ENCODE data around the gene VTI1A. TPM values are rescaled to one million over a fixed set of nuclear protein-coding genes. Genes with fewer than 3 reads are reported as not detected.

Gene VTI1A
- total and polyA plus RNA-seq, 2 of the 8 experiments (the other 6 are each of a cell fraction or from before 2014, with no cell fraction given) = 6.0 to 20.0 TPM

DNA sequence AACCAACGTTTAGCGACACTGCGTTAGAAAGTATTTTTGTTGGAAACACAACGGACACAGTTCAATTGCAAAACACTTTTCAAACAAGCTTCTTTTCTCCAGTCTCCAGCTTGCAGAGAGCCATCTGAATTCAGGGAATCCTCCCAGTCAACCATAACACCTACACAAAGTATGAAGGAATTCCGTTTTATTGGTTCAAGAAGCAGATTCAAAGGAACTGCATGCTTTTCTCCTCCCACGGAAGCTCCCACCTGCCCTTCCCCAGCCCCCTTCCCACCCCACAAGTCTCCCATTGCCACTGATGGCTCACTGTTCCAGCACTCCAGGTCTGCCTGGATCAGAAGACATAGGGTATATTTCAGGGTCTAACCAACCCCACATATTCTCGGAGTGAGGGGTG is 312.5 kb downstream of the VTI1A start:
- H3K4me2 ChIP-seq (ENCODE audit: insufficient read depth in 1 of 2, low read depth in 2 of 2, low read length in 2 of 2) = no peak overlapping the region
- H4K8ac ChIP-seq (ENCODE audit: extremely low read depth, insufficient read depth, low read length) = no peak overlapping the region
- ChIA-PET POLR2A (ENCODE audit: partially characterized antibody) (interaction anchor here (0.5 kb wide), 1 partner anchor 219 kb away, joined by 4 read pairs; no protein-coding TSS in a partner anchor), CTCF (ENCODE audit: partially characterized antibody) (no interaction called here)
- H3K27me3 ChIP-seq (replicated peaks in 1 of 4; ENCODE audit: control insufficient read depth in 3 of 4, extremely low read depth in 1 of 4, insufficient read depth in 3 of 4, low read length in 3 of 4) = no peaks in the 10 kb centered on the region
- H2BK5ac ChIP-seq (ENCODE audit: low read depth, low read length) = no peak overlapping the region
- no peaks in the 10 kb centered on the region for H3K36me3 ChIP-seq (ENCODE audit: control insufficient read depth in 2 of 4, insufficient read depth in 4 of 4, low read length in 3 of 4)
- no peaks in the 10 kb centered on the region for H3K23me2 ChIP-seq (ENCODE audit: low read depth, low read length)
- no peak overlapping the region for H3K27ac ChIP-seq (ENCODE audit: low read depth, low read length)
- WGBS, 2 experiments (ENCODE audit: extremely low coverage in 1 of 2, insufficient coverage in 1 of 2, insufficient read length in 1 of 2, insufficient replicate concordance in 2 of 2, low coverage in 1 of 2, low lambda C conversion rate in 2 of 2, missing lambda C conversion rate in 1 of 2) = 93% methylated on average over 7 of the region's 7 CpGs; no CpG with 5 or more reads in 1 of the 2 experiments
- no peak overlapping the region for H3K9ac ChIP-seq (replicated peaks in 1 of 4; ENCODE audit: extremely low read depth in 1 of 4, low read depth in 3 of 4, low read length in 3 of 4)
- no peaks in the 10 kb centered on the region for H3K9me3 ChIP-seq (ENCODE audit: insufficient read depth in 2 of 2, low read depth in 1 of 2, low read length in 1 of 2)
- no peak overlapping the region for H3K14ac ChIP-seq (ENCODE audit: insufficient read length)
- 0 out of 2 replicates have a peak overlapping the region, but pooled peaks have one; percentile 19 for H2BK20ac ChIP-seq (ENCODE audit: low read length)
- H2AK5ac ChIP-seq (ENCODE audit: low read depth, low read length) = no peak overlapping the region
- H2BK120ac ChIP-seq (replicated peaks; ENCODE audit: low read depth, low read length) = no peak overlapping the region
- no peak overlapping the region for H4K91ac ChIP-seq (replicated peaks; ENCODE audit: insufficient read length, low read length)
- no peak overlapping the region for H3K23ac ChIP-seq (ENCODE audit: insufficient read length)
- no peaks in the 10 kb centered on the region; a peak in 1 of 7 replicates for H3K4me1 ChIP-seq (replicated peaks in 1 of 4; ENCODE audit: control insufficient read depth in 3 of 4, insufficient read depth in 4 of 4, low read length in 3 of 4)
- no peak overlapping the region for H4K5ac ChIP-seq (ENCODE audit: insufficient read length, low read depth, low read length)
- FAIRE-seq = no peak
- DNase-seq (ENCODE audit: low read depth in 1 of 2, low spot score in 2 of 2) = no peak
- H3K56ac ChIP-seq (replicated peaks; ENCODE audit: insufficient read length, low read depth, low read length) = no peak overlapping the region
- TF ChIP-seq, protein P1, sequence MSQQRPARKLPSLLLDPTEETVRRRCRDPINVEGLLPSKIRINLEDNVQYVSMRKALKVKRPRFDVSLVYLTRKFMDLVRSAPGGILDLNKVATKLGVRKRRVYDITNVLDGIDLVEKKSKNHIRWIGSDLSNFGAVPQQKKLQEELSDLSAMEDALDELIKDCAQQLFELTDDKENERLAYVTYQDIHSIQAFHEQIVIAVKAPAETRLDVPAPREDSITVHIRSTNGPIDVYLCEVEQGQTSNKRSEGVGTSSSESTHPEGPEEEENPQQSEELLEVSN (IDR thresholded peaks at IDR 0.05) = no peak
- TF ChIP-seq BRCA1 (IDR thresholded peaks at IDR 0.05; ENCODE audit: low read depth, low read length) (no peak), SP2 (IDR thresholded peaks at IDR 0.05; ENCODE audit: low read length) (no peak)
- TF ChIP-seq, protein P2, sequence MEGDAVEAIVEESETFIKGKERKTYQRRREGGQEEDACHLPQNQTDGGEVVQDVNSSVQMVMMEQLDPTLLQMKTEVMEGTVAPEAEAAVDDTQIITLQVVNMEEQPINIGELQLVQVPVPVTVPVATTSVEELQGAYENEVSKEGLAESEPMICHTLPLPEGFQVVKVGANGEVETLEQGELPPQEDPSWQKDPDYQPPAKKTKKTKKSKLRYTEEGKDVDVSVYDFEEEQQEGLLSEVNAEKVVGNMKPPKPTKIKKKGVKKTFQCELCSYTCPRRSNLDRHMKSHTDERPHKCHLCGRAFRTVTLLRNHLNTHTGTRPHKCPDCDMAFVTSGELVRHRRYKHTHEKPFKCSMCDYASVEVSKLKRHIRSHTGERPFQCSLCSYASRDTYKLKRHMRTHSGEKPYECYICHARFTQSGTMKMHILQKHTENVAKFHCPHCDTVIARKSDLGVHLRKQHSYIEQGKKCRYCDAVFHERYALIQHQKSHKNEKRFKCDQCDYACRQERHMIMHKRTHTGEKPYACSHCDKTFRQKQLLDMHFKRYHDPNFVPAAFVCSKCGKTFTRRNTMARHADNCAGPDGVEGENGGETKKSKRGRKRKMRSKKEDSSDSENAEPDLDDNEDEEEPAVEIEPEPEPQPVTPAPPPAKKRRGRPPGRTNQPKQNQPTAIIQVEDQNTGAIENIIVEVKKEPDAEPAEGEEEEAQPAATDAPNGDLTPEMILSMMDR (IDR thresholded peaks at IDR 0.05; ENCODE audit: control extremely low read depth in 1 of 3, insufficient read depth in 1 of 3, low read depth in 1 of 3, low read length in 3 of 3) = no peak
- no peak overlapping the region for H2BK12ac ChIP-seq (ENCODE audit: low read depth, low read length)
- H3K18ac ChIP-seq (ENCODE audit: extremely low read depth, low read length) = no peak overlapping the region
- no peaks in the 10 kb centered on the region for H3K79me1 ChIP-seq (ENCODE audit: low read depth, low read length)
- no peak overlapping the region for H2BK15ac ChIP-seq (ENCODE audit: low read length)
- H3K4me3 ChIP-seq (ENCODE audit: extremely low read depth in 1 of 4, insufficient read depth in 2 of 4, low read depth in 3 of 4, low read length in 4 of 4) = no peak overlapping the region
- no peak overlapping the region for H2AFZ ChIP-seq (ENCODE audit: low read length)
- no peaks in the 10 kb centered on the region for H4K20me1 ChIP-seq (replicated peaks in 1 of 2; ENCODE audit: control insufficient read depth in 1 of 2, insufficient read depth in 2 of 2, low read length in 2 of 2)
- H3K4ac ChIP-seq (replicated peaks; ENCODE audit: insufficient read length, low read depth, low read length) = no peak overlapping the region
- no peaks in the 10 kb centered on the region for H3K79me2 ChIP-seq (ENCODE audit: control insufficient read depth in 1 of 2, insufficient read depth in 2 of 2, low read length in 2 of 2)
